ENCODE results near the gene ALK.
"Not testable (repeated sequence)": the region's sequence is repeated elsewhere in the genome, so short reads cannot be mapped to it uniquely, and the experiment has no call there.

The ALK gene

GRCh38 chr2:29246383-29247300 lies 674.7 kb downstream of the ALK start:
- DNase-seq (ENCODE audit: low read depth) = no peak

GRCh38 chr2:29245742-29246382 lies 675.5 kb downstream of the ALK start:
- no peak for DNase-seq (ENCODE audit: low read depth)

GRCh38 chr2:29245035-29245741 lies 676.2 kb downstream of the ALK start:
- not testable (repeated sequence) for DNase-seq (ENCODE audit: low read depth)

- no peak for DNase-seq (ENCODE audit: low read depth)
Observed at GRCh38 chr2:29242621-29243375, 678.6 kb downstream of the ALK start.

GRCh38 chr2:29241955-29242565 lies 679.3 kb downstream of the ALK start:
- DNase-seq (ENCODE audit: low read depth) = no peak

GRCh38 chr2:29241341-29241740 lies 680.0 kb downstream of the ALK start:
- no peak for DNase-seq (ENCODE audit: low read depth)

GRCh38 chr2:29240601-29241000 lies 680.8 kb downstream of the ALK start:
- no peak for DNase-seq (ENCODE audit: low read depth)

GRCh38 chr2:29239209-29239960 lies 682.0 kb downstream of the ALK start:
- DNase-seq (ENCODE audit: low read depth) = no peak

- no peak for DNase-seq (ENCODE audit: low read depth)
Observed at GRCh38 chr2:29238497-29238896, 682.9 kb downstream of the ALK start.

- no peak for DNase-seq (ENCODE audit: low read depth)
Observed at GRCh38 chr2:29236074-29236473, 685.3 kb downstream of the ALK start.

GRCh38 chr2:29235411-29235810 lies 686.0 kb downstream of the ALK start:
- no peak for DNase-seq (ENCODE audit: low read depth)

GRCh38 chr2:29233428-29233827 lies 688.0 kb downstream of the ALK start:
- no peak for DNase-seq (ENCODE audit: low read depth)

GRCh38 chr2:29232041-29232440 lies 689.3 kb downstream of the ALK start:
- DNase-seq (ENCODE audit: low read depth) = no peak

- DNase-seq (ENCODE audit: low read depth) = no peak
Observed at GRCh38 chr2:29229640-29230039, 691.7 kb downstream of the ALK start.

GRCh38 chr2:29228947-29229346 lies 692.4 kb downstream of the ALK start:
- DNase-seq (ENCODE audit: low read depth) = no peak

GRCh38 chr2:29227935-29228675 lies 693.3 kb downstream of the ALK start:
- no peak for DNase-seq (ENCODE audit: low read depth)

- no peak for DNase-seq (ENCODE audit: low read depth)
Observed at GRCh38 chr2:29226808-29227207, 694.6 kb downstream of the ALK start.

- no peak for DNase-seq (ENCODE audit: low read depth)
Observed at GRCh38 chr2:29226375-29226774, 695.0 kb downstream of the ALK start.

GRCh38 chr2:29225814-29226213 lies 695.6 kb downstream of the ALK start:
- no peak for DNase-seq (ENCODE audit: low read depth)

All from fibroblast of gingiva (primary cell).